Activated CD4-positive, alpha-beta memory T cell treated with anti-CD3 and anti-CD28 coated beads, Interleukin-2, amount 10 ng/mL, durations not matched to agents 7 days and 5 days (primary cell): ENCODE measurements around the gene STON2. TPM values are rescaled to one million over a fixed set of nuclear protein-coding genes. Genes with fewer than 3 reads are reported as not detected.
A peak's percentile ranks its signal among the peaks of the same experiment; 100 is the strongest.

Experiments used
- CTCF ChIA-PET: fragments of 350-600 bp; sonication (Branson Sonifier 250); formaldehyde crosslinking; loops from one replicate; lab custom pipeline; 2021; ENCODE audit warnings: antibody characterized with exemption, inconsistent platforms; lab: Charles Lee
- POLR2A ChIA-PET: fragments of 350-600 bp; sonication (Branson Sonifier 250); formaldehyde crosslinking; loops from one replicate; lab custom pipeline; 2021; ENCODE audit warnings: antibody characterized with exemption; lab: Charles Lee
- DNase-seq: peaks from one replicate; pipeline ENCODE4 v3.0.0-alpha.2; 2020
- H3K27ac Mint-ChIP-seq: one replicate; pipeline ENCODE4 v1.8.0; 2021; ENCODE audit warnings: mild to moderate bottlenecking, mixed read lengths
- H3K27me3 Mint-ChIP-seq: one replicate; pipeline ENCODE4 v1.8.0; 2021; ENCODE audit warnings: mixed read lengths
- H3K36me3 Mint-ChIP-seq: one replicate; pipeline ENCODE4 v1.8.0; 2021; ENCODE audit warnings: low read depth, mixed read lengths
- H3K4me1 Mint-ChIP-seq: one replicate; pipeline ENCODE4 v1.8.0; 2021; ENCODE audit warnings: mixed read lengths
- H3K4me3 Mint-ChIP-seq: one replicate; pipeline ENCODE4 v1.8.0; 2021; ENCODE audit warnings: mild to moderate bottlenecking, mixed read lengths
- H3K9me3 Mint-ChIP-seq: one replicate; pipeline ENCODE4 v1.8.0; 2021; ENCODE audit warnings: mixed read lengths
- total RNA-seq, 2 experiments: library from RNA; stranded (reverse); gene quantifications; one replicate each; pipeline ENCODE4 v1.2.3, GENCODE V29; 2021

STON2 gene
- total RNA-seq, 2 experiments from 2014 or later: 3.0 to 4.3 TPM

GRCh38 chr14:81414123-81414522, 14.0 kb upstream of the STON2 start:
- H3K36me3 Mint-ChIP-seq: no peaks in the 10 kb centered on the region
- ChIA-PET POLR2A (no interaction called here), CTCF (no interaction called here)
- peaks cover 18% of the 10 kb centered on the region for H3K27me3 Mint-ChIP-seq
- DNase-seq: no peak
- H3K27ac Mint-ChIP-seq: no peak overlapping the region
- no peak overlapping the region for H3K4me3 Mint-ChIP-seq
- H3K9me3 Mint-ChIP-seq: peaks cover 4% of the 10 kb centered on the region
- peaks cover 4% of the 10 kb centered on the region for H3K4me1 Mint-ChIP-seq

- Mint-ChIP-seq H3K9me3 (peaks cover 1% of the 10 kb centered on the region), H3K36me3 (no peaks in the 10 kb centered on the region), H3K4me3 (no peak overlapping the region), H3K27ac (no peak overlapping the region), H3K4me1 (peaks cover 4% of the 10 kb centered on the region), H3K27me3 (peaks cover 27% of the 10 kb centered on the region)
- ChIA-PET CTCF (no interaction called here), POLR2A (no interaction called here)
- no peak for DNase-seq
Measured at GRCh38 chr14:81412779-81413178, 12.7 kb upstream of the STON2 start.

- DNase-seq: no peak
- no peak overlapping the region for H3K4me3 Mint-ChIP-seq
- POLR2A ChIA-PET: no interaction called here
- no peaks in the 10 kb centered on the region for H3K9me3 Mint-ChIP-seq
- H3K36me3 Mint-ChIP-seq: no peaks in the 10 kb centered on the region
- H3K27ac Mint-ChIP-seq: no peak overlapping the region
- peaks cover 36% of the 10 kb centered on the region for H3K27me3 Mint-ChIP-seq
- CTCF ChIA-PET: no interaction called here
- no peaks in the 10 kb centered on the region for H3K4me1 Mint-ChIP-seq
Measured at GRCh38 chr14:81408595-81408994, 8.5 kb upstream of the STON2 start.

GRCh38 chr14:81406863-81407262, 6.7 kb upstream of the STON2 start:
- ChIA-PET CTCF (no interaction called here), POLR2A (no interaction called here)
- Mint-ChIP-seq H3K9me3 (no peaks in the 10 kb centered on the region), H3K36me3 (no peaks in the 10 kb centered on the region), H3K4me1 (peaks cover 9% of the 10 kb centered on the region), H3K27ac (no peak overlapping the region), H3K4me3 (no peak overlapping the region), H3K27me3 (peaks cover 42% of the 10 kb centered on the region)
- DNase-seq: no peak

GRCh38 chr14:81402123-81402495, 2.0 kb upstream of the STON2 start:
- H3K27me3 Mint-ChIP-seq: peaks cover 24% of the 10 kb centered on the region
- no peak overlapping the region for H3K4me3 Mint-ChIP-seq
- peaks cover 36% of the 10 kb centered on the region for H3K4me1 Mint-ChIP-seq
- H3K9me3 Mint-ChIP-seq: no peaks in the 10 kb centered on the region
- ChIA-PET POLR2A (interaction anchor here (1.0 kb wide), 1 partner anchor 11 kb away, joined by 3 read pairs; no protein-coding TSS in a partner anchor), CTCF (interaction anchor here (1.2 kb wide), 2 partner anchors 51 to 132 kb away, joined by 3 to 5 read pairs; no protein-coding TSS in a partner anchor)
- DNase-seq: no peak
- peak overlapping the region; percentile 53 for H3K27ac Mint-ChIP-seq
- H3K36me3 Mint-ChIP-seq: no peaks in the 10 kb centered on the region

- Mint-ChIP-seq H3K4me3 (peak overlapping the region; percentile 12), H3K36me3 (no peaks in the 10 kb centered on the region)
- no peak for DNase-seq
Measured at GRCh38 chr14:81401420-81402122, 1.4 kb upstream of the STON2 start.

GRCh38 chr14:81400852-81401251, 728 bp upstream of the STON2 start:
- POLR2A ChIA-PET: interaction anchor here (0.6 to 1.1 kb wide), 3 partner anchors 10 to 200 kb away, joined by 3 to 5 read pairs (median 3); no protein-coding TSS in a partner anchor
- no peaks in the 10 kb centered on the region for H3K9me3 Mint-ChIP-seq
- H3K36me3 Mint-ChIP-seq: no peaks in the 10 kb centered on the region
- DNase-seq: peak; percentile 24
- no peak overlapping the region for H3K4me3 Mint-ChIP-seq
- peaks cover 18% of the 10 kb centered on the region for H3K27me3 Mint-ChIP-seq
- peaks cover 36% of the 10 kb centered on the region for H3K4me1 Mint-ChIP-seq
- peak overlapping the region; percentile 75 for H3K27ac Mint-ChIP-seq
- CTCF ChIA-PET: no interaction called here

More at GRCh38 chr14:81401420-81402122, 1.4 kb upstream of the STON2 start:
- CTCF ChIA-PET: interaction anchor here (1.2 kb wide), 2 partner anchors 51 to 132 kb away, joined by 3 to 5 read pairs; no protein-coding TSS in a partner anchor
- POLR2A ChIA-PET: interaction anchor here (1.0 kb wide), 1 partner anchor 11 kb away, joined by 3 read pairs; no protein-coding TSS in a partner anchor
- H3K9me3 Mint-ChIP-seq: no peaks in the 10 kb centered on the region
- peak overlapping the region; percentile 53 for H3K27ac Mint-ChIP-seq
- peaks cover 36% of the 10 kb centered on the region for H3K4me1 Mint-ChIP-seq
- H3K27me3 Mint-ChIP-seq: peaks cover 20% of the 10 kb centered on the region

- no peak for DNase-seq
- Mint-ChIP-seq H3K4me3 (no peak overlapping the region), H3K36me3 (no peaks in the 10 kb centered on the region), H3K27me3 (peaks cover 6% of the 10 kb centered on the region), H3K4me1 (peaks cover 36% of the 10 kb centered on the region), H3K27ac (no peak overlapping the region), H3K9me3 (no peaks in the 10 kb centered on the region)
- ChIA-PET POLR2A (no interaction called here), CTCF (no interaction called here)
Measured at GRCh38 chr14:81398196-81398891, 1.8 kb downstream of the STON2 start.

GRCh38 chr14:81396113-81396512, 4.0 kb downstream of the STON2 start:
- H3K36me3 Mint-ChIP-seq: no peaks in the 10 kb centered on the region
- peaks cover 10% of the 10 kb centered on the region for H3K27me3 Mint-ChIP-seq
- no peaks in the 10 kb centered on the region for H3K9me3 Mint-ChIP-seq
- no peak overlapping the region for H3K27ac Mint-ChIP-seq
- ChIA-PET POLR2A (no interaction called here), CTCF (no interaction called here)
- no peak overlapping the region for H3K4me3 Mint-ChIP-seq
- DNase-seq: no peak
- H3K4me1 Mint-ChIP-seq: peaks cover 19% of the 10 kb centered on the region

- Mint-ChIP-seq H3K36me3 (no peaks in the 10 kb centered on the region), H3K27me3 (peaks cover 12% of the 10 kb centered on the region), H3K9me3 (no peaks in the 10 kb centered on the region), H3K4me1 (peaks cover 12% of the 10 kb centered on the region), H3K4me3 (no peak overlapping the region), H3K27ac (no peak overlapping the region)
- CTCF ChIA-PET: no interaction called here
- POLR2A ChIA-PET: no interaction called here
- no peak for DNase-seq
Measured at GRCh38 chr14:81394739-81395138, 5.4 kb downstream of the STON2 start.

GRCh38 chr14:81392976-81393643, 7.0 kb downstream of the STON2 start:
- CTCF ChIA-PET: no interaction called here
- DNase-seq: no peak
- H3K27ac Mint-ChIP-seq: no peak overlapping the region
- no peaks in the 10 kb centered on the region for H3K36me3 Mint-ChIP-seq
- H3K27me3 Mint-ChIP-seq: peaks cover 17% of the 10 kb centered on the region
- no peak overlapping the region for H3K4me3 Mint-ChIP-seq
- POLR2A ChIA-PET: no interaction called here
- no peaks in the 10 kb centered on the region for H3K9me3 Mint-ChIP-seq
- H3K4me1 Mint-ChIP-seq: peaks cover 7% of the 10 kb centered on the region

- Mint-ChIP-seq H3K4me3 (no peak overlapping the region), H3K27me3 (peaks cover 16% of the 10 kb centered on the region), H3K27ac (no peak overlapping the region), H3K4me1 (peaks cover 7% of the 10 kb centered on the region), H3K9me3 (no peaks in the 10 kb centered on the region), H3K36me3 (no peaks in the 10 kb centered on the region)
- ChIA-PET POLR2A (no interaction called here), CTCF (no interaction called here)
- no peak for DNase-seq
Measured at GRCh38 chr14:81392052-81392451, 8.1 kb downstream of the STON2 start.

- DNase-seq: no peak
- Mint-ChIP-seq H3K4me3 (no peak overlapping the region), H3K9me3 (no peaks in the 10 kb centered on the region), H3K27me3 (peaks cover 20% of the 10 kb centered on the region), H3K27ac (no peak overlapping the region), H3K4me1 (peaks cover 7% of the 10 kb centered on the region), H3K36me3 (no peaks in the 10 kb centered on the region)
- CTCF ChIA-PET: interaction anchor here (0.6 to 1.1 kb wide), 3 partner anchors 56 to 68 kb away, joined by 3 read pairs; no protein-coding TSS in a partner anchor
- POLR2A ChIA-PET: interaction anchor here (0.9 to 1.3 kb wide), 2 partner anchors 9 to 11 kb away, joined by 3 read pairs; partner anchors contain the start of gene STON2
Measured at GRCh38 chr14:81390696-81391095, 9.4 kb downstream of the STON2 start.
